NCI-H69 (cell line): Measurements from ENCODE around the gene ADGRL1.

Experiments used
- DNase-seq: peaks from one replicate; lab custom pipeline; 2025; lab: John Stamatoyannopoulos, UW

Gene ADGRL1

GRCh38 chr19:14138576-14139265 is 67.2 kb downstream of the ADGRL1 start:
- DNase-seq: no peak

GRCh38 chr19:14136509-14137281 is 69.3 kb downstream of the ADGRL1 start, which contains the start of gene ASF1B:
Gene ASF1B (minus strand): TSS chr19:14136589. CDS start chr19:14136456, 133 bp downstream.
- DNase-seq: peak; percentile 100

GRCh38 chr19:14135985-14136508 is 69.9 kb downstream of the ADGRL1 start:
- peak; percentile 72 for DNase-seq

- no peak for DNase-seq
Measured at GRCh38 chr19:14135355-14135754, 70.6 kb downstream of the ADGRL1 start.

- DNase-seq: no peak
Measured at GRCh38 chr19:14127929-14128509, 78.0 kb downstream of the ADGRL1 start.

- DNase-seq: no peak
Measured at GRCh38 chr19:14127176-14127575, 78.8 kb downstream of the ADGRL1 start.

- no peak for DNase-seq
Measured at GRCh38 chr19:14122924-14123323, 83.0 kb downstream of the ADGRL1 start.

- DNase-seq: no peak
Measured at GRCh38 chr19:14120497-14120780, 85.5 kb downstream of the ADGRL1 start.

- peak; percentile 27 for DNase-seq
Measured at GRCh38 chr19:14119644-14120496, 86.1 kb downstream of the ADGRL1 start.

- no peak for DNase-seq
Measured at GRCh38 chr19:14119146-14119545, 86.8 kb downstream of the ADGRL1 start.

GRCh38 chr19:14118165-14119051 is 87.6 kb downstream of the ADGRL1 start:
- DNase-seq: peak; percentile 74

GRCh38 chr19:14117668-14118164 is 88.3 kb downstream of the ADGRL1 start, which contains the start of gene PRKACA:
Gene PRKACA (minus strand): TSS chr19:14117762. CDS start chr19:14117547, 215 bp downstream.
- peak; percentile 100 for DNase-seq

GRCh38 chr19:14116918-14117578 is 88.9 kb downstream of the ADGRL1 start:
- DNase-seq: peak; percentile 42

- no peak for DNase-seq
Measured at GRCh38 chr19:14116525-14116917, 89.4 kb downstream of the ADGRL1 start.

GRCh38 chr19:14115756-14116155 is 90.2 kb downstream of the ADGRL1 start:
- DNase-seq: no peak

GRCh38 chr19:14114854-14115253 is 91.1 kb downstream of the ADGRL1 start:
- peak; percentile 25 for DNase-seq

GRCh38 chr19:14114439-14114838 is 91.5 kb downstream of the ADGRL1 start:
- DNase-seq: no peak

- peak; percentile 26 for DNase-seq
Measured at GRCh38 chr19:14113762-14114414, 92.1 kb downstream of the ADGRL1 start.

- DNase-seq: no peak
Measured at GRCh38 chr19:14112809-14113385, 93.1 kb downstream of the ADGRL1 start.
